Mesendoderm (in vitro differentiated cells): Measurements from ENCODE around the gene MPZL1.

ENCODE experiments used
- DNase-seq: peaks from one replicate; pipeline ENCODE4 v3.0.0; 2013
- H2AK5ac ChIP-seq: 2 replicates; pipeline ENCODE4 v1.6.1; 2013; ENCODE audit warnings: low read length, inconsistent platforms
- H2BK120ac ChIP-seq: 2 replicates; pipeline ENCODE4 v1.6.1; 2013; ENCODE audit warnings: low read depth, mild to moderate bottlenecking, low read length, moderate library complexity, mixed read lengths
- H2BK15ac ChIP-seq: replicated peaks from 2 replicates; pipeline ENCODE4 v1.6.1; 2013; ENCODE audit warnings: low read depth, mild to moderate bottlenecking, moderate library complexity
- H2BK5ac ChIP-seq: 2 replicates; pipeline ENCODE4 v1.6.1; 2013; ENCODE audit warnings: low read length, inconsistent platforms
- H3K18ac ChIP-seq: 2 replicates; pipeline ENCODE4 v1.6.1; 2013; ENCODE audit warnings: mild to moderate bottlenecking, low read length, mixed read lengths
- H3K23ac ChIP-seq: one replicate; pipeline ENCODE4 v1.6.1; 2013; ENCODE audit warnings: low read length
- H3K27ac ChIP-seq: 2 replicates; pipeline ENCODE4 v1.5.1; 2013; ENCODE audit warnings: low read depth, mild to moderate bottlenecking, inconsistent platforms, low read length, moderate library complexity
- H3K27me3 ChIP-seq: 2 replicates; pipeline ENCODE4 v1.6.1; 2013; ENCODE audit warnings: low read length, control low read depth, mild to moderate bottlenecking, inconsistent platforms; ENCODE audit not compliant: insufficient read depth, poor library complexity
- H3K36me3 ChIP-seq: 2 replicates; pipeline ENCODE4 v1.6.1; 2013; ENCODE audit warnings: low read length, inconsistent platforms; ENCODE audit not compliant: control insufficient read depth, insufficient read depth
- H3K4ac ChIP-seq: one replicate; pipeline ENCODE4 v1.6.1; 2013; ENCODE audit warnings: low read depth, mild to moderate bottlenecking, low read length, moderate library complexity
- H3K4me1 ChIP-seq: 2 replicates; pipeline ENCODE4 v1.6.1; 2013; ENCODE audit warnings: low read depth, low read length, inconsistent platforms; ENCODE audit not compliant: control insufficient read depth
- H3K4me2 ChIP-seq: 2 replicates; pipeline ENCODE4 v1.6.1; 2013; ENCODE audit warnings: low read length
- H3K4me3 ChIP-seq: 2 replicates; pipeline ENCODE4 v1.5.1; 2013; ENCODE audit warnings: mild to moderate bottlenecking, low read length
- H3K56ac ChIP-seq: one replicate; pipeline ENCODE4 v1.6.1; 2013; ENCODE audit warnings: low read length
- H3K79me1 ChIP-seq: 2 replicates; pipeline ENCODE4 v1.6.1; 2013; ENCODE audit warnings: low read length, inconsistent platforms
- H3K79me2 ChIP-seq: 2 replicates; pipeline ENCODE4 v1.6.1; 2013; ENCODE audit warnings: mild to moderate bottlenecking, low read length; ENCODE audit not compliant: control insufficient read depth, insufficient read depth
- H3K9ac ChIP-seq: 2 replicates; pipeline ENCODE4 v1.6.1; 2013; ENCODE audit warnings: low read length, inconsistent platforms
- H4K5ac ChIP-seq: one replicate; pipeline ENCODE4 v1.6.1; 2013; ENCODE audit warnings: low read length
- H4K8ac ChIP-seq: one replicate; pipeline ENCODE4 v1.6.1; 2013; ENCODE audit warnings: low read depth, mild to moderate bottlenecking, control low read depth, low read length, moderate library complexity
- WGBS: extraction: QIAGEN DNeasy Blood & Tissue Kit; methylation state at CpG from one replicate; pipeline ENCODE4 v1.1.7; 2013; ENCODE audit warnings: low lambda C conversion rate, missing lambda C conversion rate; ENCODE audit not compliant: insufficient coverage; ENCODE audit errors: extremely low coverage; 5-methylcytosine and 5-hydroxymethylcytosine counted together

MPZL1 gene

DNA sequence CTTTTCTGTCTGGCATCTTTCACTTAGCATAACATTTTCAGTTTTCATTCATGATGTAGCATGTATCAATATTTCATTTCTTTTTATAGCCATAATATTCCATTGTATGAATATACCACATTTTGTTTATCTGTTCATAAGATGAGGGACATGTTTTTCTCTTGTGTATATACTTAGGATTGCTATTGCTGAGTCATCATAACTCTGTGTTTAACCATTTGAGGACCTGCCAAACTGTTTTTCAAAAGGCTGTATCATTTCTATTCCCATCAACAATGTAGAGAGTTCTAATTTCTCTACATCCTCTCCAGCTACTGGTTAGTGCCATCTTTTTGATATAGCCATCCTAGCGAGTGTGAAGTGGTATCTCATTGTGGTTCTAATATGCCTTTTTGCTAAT is 26.2 kb downstream of the MPZL1 start:
- Histone ChIP-seq H4K5ac (no peak overlapping the region), H3K27ac (no peak overlapping the region), H3K27me3 (no peaks in the 10 kb centered on the region), H3K9ac (no peak overlapping the region), H2BK15ac (no peak overlapping the region), H2BK5ac (no peak overlapping the region), H3K79me2 (peaks cover 53% of the 10 kb centered on the region), H3K4me3 (no peak overlapping the region), H3K4me1 (no peaks in the 10 kb centered on the region), H3K4ac (no peak overlapping the region), H2BK120ac (no peak overlapping the region), H3K23ac (no peak overlapping the region), H4K8ac (no peak overlapping the region), H3K18ac (no peak overlapping the region), H3K79me1 (peaks cover 20% of the 10 kb centered on the region), H3K36me3 (no peaks in the 10 kb centered on the region), H3K56ac (no peak overlapping the region), H2AK5ac (no peak overlapping the region), H3K4me2 (no peak overlapping the region)
- no peak for DNase-seq
- no CpG with 5 or more reads among the region's 1 CpG for WGBS

GRCh38 chr1:167748906-167749305 is 27.1 kb downstream of the MPZL1 start:
- DNase-seq, result no peak
- H3K18ac ChIP-seq, result no peak overlapping the region
- no peaks in the 10 kb centered on the region for H3K36me3 ChIP-seq
- no peak overlapping the region for H3K4ac ChIP-seq
- no peak overlapping the region for H3K23ac ChIP-seq
- no peak overlapping the region for H2BK15ac ChIP-seq
- H3K79me2 ChIP-seq, result peaks cover 56% of the 10 kb centered on the region
- H4K8ac ChIP-seq, result no peak overlapping the region
- H2BK5ac ChIP-seq, result no peak overlapping the region
- no peak overlapping the region for H3K4me3 ChIP-seq
- H3K4me1 ChIP-seq, result no peaks in the 10 kb centered on the region
- no peaks in the 10 kb centered on the region for H3K27me3 ChIP-seq
- H2AK5ac ChIP-seq, result no peak overlapping the region
- no peak overlapping the region for H4K5ac ChIP-seq
- H3K56ac ChIP-seq, result no peak overlapping the region
- no peak overlapping the region for H3K27ac ChIP-seq
- no peak overlapping the region for H3K4me2 ChIP-seq
- H3K9ac ChIP-seq, result no peak overlapping the region
- H3K79me1 ChIP-seq, result peaks cover 21% of the 10 kb centered on the region
- H2BK120ac ChIP-seq, result no peak overlapping the region

DNA sequence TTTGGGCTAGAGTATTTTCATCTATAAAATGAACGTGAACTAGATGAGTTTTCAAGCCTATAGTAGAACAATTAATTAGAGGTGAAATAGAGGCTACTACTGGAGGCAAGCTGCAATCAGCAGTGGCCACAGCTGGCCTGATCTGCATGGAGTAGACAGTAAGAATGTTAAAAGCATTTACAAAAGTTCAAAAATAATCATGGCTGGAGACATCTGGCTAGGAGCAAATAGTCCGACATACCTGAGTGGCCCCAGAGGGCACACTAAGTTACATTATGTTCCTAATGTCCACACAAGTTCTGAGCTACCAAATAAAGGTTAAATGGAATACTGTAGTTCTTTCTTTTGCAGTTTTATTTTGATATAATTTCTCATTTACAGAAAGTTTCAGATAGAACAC is 28.0 kb downstream of the MPZL1 start:
- Histone ChIP-seq H4K8ac (no peak overlapping the region), H3K23ac (no peak overlapping the region), H3K36me3 (no peaks in the 10 kb centered on the region), H3K27ac (no peak overlapping the region), H3K79me2 (peaks cover 59% of the 10 kb centered on the region), H4K5ac (no peak overlapping the region), H3K4me3 (no peak overlapping the region), H3K56ac (no peak overlapping the region), H3K4me1 (peaks cover 4% of the 10 kb centered on the region), H2BK15ac (no peak overlapping the region), H3K4me2 (no peak overlapping the region), H2AK5ac (no peak overlapping the region), H3K9ac (no peak overlapping the region), H3K27me3 (no peaks in the 10 kb centered on the region), H2BK120ac (no peak overlapping the region), H3K4ac (no peak overlapping the region), H3K18ac (no peak overlapping the region), H2BK5ac (no peak overlapping the region), H3K79me1 (peaks cover 23% of the 10 kb centered on the region)
- DNase-seq, result no peak
- WGBS, result no CpG with 5 or more reads among the region's 2 CpGs

GRCh38 chr1:167750641-167751040 is 28.9 kb downstream of the MPZL1 start:
- no peak overlapping the region for H2AK5ac ChIP-seq
- DNase-seq, result no peak
- H2BK15ac ChIP-seq, result no peak overlapping the region
- H3K79me1 ChIP-seq, result peaks cover 23% of the 10 kb centered on the region
- H3K27me3 ChIP-seq, result no peaks in the 10 kb centered on the region
- no peak overlapping the region for H4K5ac ChIP-seq
- no peak overlapping the region for H3K4me2 ChIP-seq
- H3K23ac ChIP-seq, result no peak overlapping the region
- H3K4ac ChIP-seq, result no peak overlapping the region
- peaks cover 55% of the 10 kb centered on the region for H3K79me2 ChIP-seq
- no peak overlapping the region for H3K9ac ChIP-seq
- H3K27ac ChIP-seq, result no peak overlapping the region
- peaks cover 6% of the 10 kb centered on the region for H3K4me1 ChIP-seq
- no peaks in the 10 kb centered on the region for H3K36me3 ChIP-seq
- H2BK5ac ChIP-seq, result no peak overlapping the region
- WGBS, result no CpG with 5 or more reads among the region's 2 CpGs
- H3K18ac ChIP-seq, result no peak overlapping the region
- H2BK120ac ChIP-seq, result no peak overlapping the region
- H4K8ac ChIP-seq, result no peak overlapping the region
- no peak overlapping the region for H3K56ac ChIP-seq
- H3K4me3 ChIP-seq, result no peak overlapping the region

DNA sequence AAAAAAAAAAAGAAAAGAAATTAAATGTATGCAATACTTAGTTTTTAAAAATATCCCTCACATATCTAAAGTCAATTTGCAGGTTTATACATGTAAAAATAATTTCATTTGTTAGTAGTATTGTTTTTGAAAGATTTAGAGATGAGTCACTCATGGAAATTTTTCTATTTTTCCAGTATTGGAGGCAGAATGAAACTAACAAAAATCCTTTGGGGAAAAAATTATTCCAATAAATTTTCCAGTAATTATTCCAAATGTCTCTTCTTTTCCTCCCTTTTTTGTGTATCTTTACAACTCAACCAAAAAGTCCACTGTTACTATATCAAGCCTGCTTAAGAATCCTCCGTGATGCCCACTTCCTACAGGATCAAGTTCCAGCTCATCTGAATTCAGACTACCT is 29.9 kb downstream of the MPZL1 start:
- DNase-seq, result no peak
- no CpG with 5 or more reads among the region's 1 CpG for WGBS
- H4K8ac ChIP-seq, result no peak overlapping the region

DNA sequence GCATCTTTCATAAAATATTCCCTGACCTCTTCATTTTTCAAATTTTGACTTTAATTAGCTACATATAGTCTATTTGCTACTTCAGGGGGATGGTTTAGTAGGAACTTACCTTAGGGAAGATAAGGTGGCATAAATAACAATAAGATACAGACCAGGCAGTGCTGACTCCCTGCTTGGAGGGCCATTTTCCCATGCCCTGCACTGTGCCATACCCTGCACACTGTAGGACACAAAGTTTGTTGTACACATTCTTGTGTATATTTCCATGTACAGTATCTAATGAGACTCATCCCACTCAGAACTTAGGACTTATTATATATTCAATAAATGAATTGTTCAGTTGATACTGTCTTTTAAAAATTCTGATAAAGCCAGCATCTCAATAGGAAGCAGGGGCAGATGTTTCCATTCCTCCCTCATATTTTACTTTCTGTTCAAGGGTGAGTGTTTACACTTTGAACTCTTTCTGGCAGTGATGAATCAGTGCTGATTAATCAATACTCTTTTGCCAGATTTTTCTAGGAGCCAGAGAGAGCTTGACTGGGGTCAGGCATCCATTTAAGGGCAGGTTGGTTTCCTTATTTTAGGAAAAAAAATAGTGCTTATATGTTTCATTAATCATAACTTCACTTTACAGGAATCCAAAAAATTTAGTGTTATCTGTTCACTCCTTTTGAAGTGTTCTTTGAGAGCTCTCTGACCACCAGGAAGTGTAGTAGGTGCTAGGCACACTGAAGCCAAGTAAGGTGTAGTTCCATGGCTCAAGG is 30.6 kb downstream of the MPZL1 start:
- no peaks in the 10 kb centered on the region for H3K27me3 ChIP-seq

More for the DNA sequence above, 29.9 kb downstream of the MPZL1 start:
- Histone ChIP-seq H2BK15ac (no peak overlapping the region), H3K27ac (no peak overlapping the region), H3K18ac (no peak overlapping the region), H3K9ac (no peak overlapping the region), H2BK120ac (no peak overlapping the region), H3K4ac (no peak overlapping the region), H3K4me2 (no peak overlapping the region), H3K4me1 (peaks cover 6% of the 10 kb centered on the region), H2AK5ac (no peak overlapping the region), H3K4me3 (no peak overlapping the region), H3K79me2 (peaks cover 50% of the 10 kb centered on the region), H3K27me3 (no peaks in the 10 kb centered on the region), H3K23ac (no peak overlapping the region), H4K5ac (no peak overlapping the region), H3K79me1 (peaks cover 18% of the 10 kb centered on the region), H2BK5ac (no peak overlapping the region), H3K36me3 (no peaks in the 10 kb centered on the region), H3K56ac (no peak overlapping the region)

More for the DNA sequence above, 30.6 kb downstream of the MPZL1 start:
- Histone ChIP-seq H3K4ac (no peak overlapping the region), H3K27ac (no peak overlapping the region), H3K9ac (no peak overlapping the region), H3K56ac (no peak overlapping the region), H3K23ac (no peak overlapping the region), H4K5ac (no peak overlapping the region), H3K79me2 (peaks cover 50% of the 10 kb centered on the region), H2BK120ac (no peak overlapping the region), H3K79me1 (peaks cover 17% of the 10 kb centered on the region), H3K4me3 (no peak overlapping the region), H2BK5ac (no peak overlapping the region), H2AK5ac (no peak overlapping the region), H3K18ac (no peak overlapping the region), H4K8ac (no peak overlapping the region), H2BK15ac (no peak overlapping the region), H3K4me1 (peaks cover 6% of the 10 kb centered on the region), H3K36me3 (no peaks in the 10 kb centered on the region), H3K4me2 (no peak overlapping the region)
- DNase-seq, result no peak
